RWPE1 (cell line): Measurements from ENCODE around the gene BCKDK.

Experiments
- CTCF ChIA-PET: fragments of 350-600 bp; sonication (Branson Sonifier 250); formaldehyde crosslinking; extraction: SDS; loops from one replicate; lab custom pipeline; 2021; lab: Yijun Ruan, JAX
- POLR2A ChIA-PET: fragments of 400-600 bp; formaldehyde crosslinking; extraction: SDS; loops from one replicate; lab custom pipeline; 2020; ENCODE audit warnings: antibody characterized with exemption; ENCODE audit not compliant: low non-redundant PET; lab: Yijun Ruan, JAX
- DNase-seq: peaks from one replicate; pipeline ENCODE4 v3.0.0; 2012; ENCODE audit warnings: low spot score
- H3K27ac ChIP-seq: fragments of 450-650 bp; 2 replicates; pipeline ENCODE4 v1.5.1; 2017
- CTCF ChIP-seq: fragments of 450-650 bp; conservative IDR thresholded peaks from 2 replicates; pipeline ENCODE4 v1.5.1; 2017; ENCODE audit warnings: low read depth, mild to moderate bottlenecking

Gene BCKDK

GRCh38 chr16:31108035-31108793 is at the start of gene BCKDK:
TSS of gene BCKDK (plus strand) at chr16:31108386. CDS start at chr16:31109224, 838 bp downstream.
- ChIA-PET POLR2A (no interaction called here), CTCF (no interaction called here)
- TF ChIP-seq CTCF = no peak
- DNase-seq = peak; percentile 64
- H3K27ac ChIP-seq = peak within 1 kb of the TSS; percentile 92

- ChIA-PET POLR2A (no interaction called here), CTCF (interaction anchor here (0.7 kb wide), 1 partner anchor 35 kb away, joined by 3 read pairs; no protein-coding TSS in a partner anchor)
- DNase-seq = no peak
- H3K27ac ChIP-seq = peak overlapping the region; percentile 10; the same call in 1 of the 2 replicates
- no peak for TF ChIP-seq CTCF
Observed at GRCh38 chr16:31061126-31061812, 46.9 kb upstream of the BCKDK start.

- CTCF ChIA-PET = no interaction called here
- POLR2A ChIA-PET = no interaction called here
- TF ChIP-seq CTCF = no peak
- DNase-seq = no peak
- H3K27ac ChIP-seq = peak overlapping the region; percentile 10; the same call in 1 of the 2 replicates
Observed at GRCh38 chr16:31061813-31062440, 46.3 kb upstream of the BCKDK start.

- POLR2A ChIA-PET = no interaction called here
- H3K27ac ChIP-seq = peak overlapping the region; percentile 96
- CTCF ChIA-PET = no interaction called here
- no peak for DNase-seq
- no peak for TF ChIP-seq CTCF
Observed at GRCh38 chr16:31063495-31063842, 44.7 kb upstream of the BCKDK start.

GRCh38 chr16:31063843-31064611 is 44.2 kb upstream of the BCKDK start:
- TF ChIP-seq CTCF = no peak

More at GRCh38 chr16:31063843-31064611, 44.2 kb upstream of the BCKDK start:
- CTCF ChIA-PET = interaction anchor here (0.8 to 1.1 kb wide), 2 partner anchors 12 to 79 kb away, joined by 3 read pairs; partner anchors contain the start of gene HSD3B7
- DNase-seq = no peak
- POLR2A ChIA-PET = no interaction called here
- peak overlapping the region; percentile 96 for H3K27ac ChIP-seq
